Activated T-helper 2 cell treated with anti-CD3 and anti-CD28 coated beads, Interferon-gamma antibody, Interleukin-2, Interleukin-4, amounts not matched to agents 10 μg/mL and 5 μg/mL and 100 μg/mL, durations not matched to agents 14 hours and 24 hours and 36 hours (primary cell): ENCODE results near the gene THAP8. TPM values are rescaled to one million over a fixed set of nuclear protein-coding genes. Genes with fewer than 3 reads are reported as not detected.
A peak's percentile ranks its signal among the peaks of the same experiment; 100 is the strongest.

Source experiments
- DNase-seq: peaks from one replicate; pipeline ENCODE4 v3.0.0; 2021; ENCODE audit warnings: low spot score
- H3K27ac Mint-ChIP-seq: one replicate; pipeline ENCODE4 v1.8.0; 2021; ENCODE audit warnings: mixed read lengths
- H3K27me3 Mint-ChIP-seq: one replicate; pipeline ENCODE4 v1.8.0; 2021; ENCODE audit warnings: low read depth, mixed read lengths
- H3K36me3 Mint-ChIP-seq: one replicate; pipeline ENCODE4 v1.8.0; 2021; ENCODE audit warnings: low read depth, mixed read lengths
- H3K4me1 Mint-ChIP-seq: one replicate; pipeline ENCODE4 v1.8.0; 2021; ENCODE audit warnings: low read depth, mixed read lengths
- H3K4me3 Mint-ChIP-seq: one replicate; pipeline ENCODE4 v1.8.0; 2021; ENCODE audit warnings: low read depth, mild to moderate bottlenecking, moderate library complexity, mixed read lengths
- H3K9me3 Mint-ChIP-seq: one replicate; pipeline ENCODE4 v1.8.0; 2021; ENCODE audit warnings: mixed read lengths
- intact Hi-C: fragments of 100-400 bp; cut with micrococcal nuclease; formaldehyde crosslinking; loops from one replicate; pipeline ENCODE4 v1.15.1; 2023
- total RNA-seq: library from RNA; stranded (reverse); gene quantifications from 2 replicates; pipeline ENCODE4 v1.2.3, GENCODE V29; 2022

The THAP8 gene
- total RNA-seq, 1 donor from 2014 or later, result 2.2 TPM

DNA sequence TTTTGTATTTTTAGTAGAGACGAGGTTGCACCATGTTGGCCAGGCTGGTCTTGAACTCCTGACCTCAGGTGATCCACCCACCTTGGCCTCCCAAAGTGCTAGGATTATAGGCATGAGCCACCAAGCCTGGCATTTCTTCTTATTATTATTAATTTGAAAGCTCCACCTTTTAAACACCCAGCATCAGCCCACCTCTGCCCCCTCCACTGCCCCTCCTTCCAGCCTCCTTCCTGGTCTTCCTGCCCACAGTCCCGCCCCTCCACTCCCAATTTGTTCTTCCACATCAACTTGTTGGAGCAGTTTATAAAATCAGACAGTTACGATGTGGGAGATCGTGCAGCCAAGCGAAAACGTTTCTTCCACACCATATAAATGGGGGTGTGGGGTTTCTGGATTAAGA is 13.6 kb downstream of the THAP8 start:
- H3K27me3 Mint-ChIP-seq, result no peaks in the 10 kb centered on the region
- H3K4me3 Mint-ChIP-seq, result no peak overlapping the region
- no peak for DNase-seq
- intact Hi-C loops, result no loop called here
- no peak overlapping the region for H3K27ac Mint-ChIP-seq
- H3K9me3 Mint-ChIP-seq, result no peaks in the 10 kb centered on the region
- H3K36me3 Mint-ChIP-seq, result peaks cover 8% of the 10 kb centered on the region
- peaks cover 14% of the 10 kb centered on the region for H3K4me1 Mint-ChIP-seq

DNA sequence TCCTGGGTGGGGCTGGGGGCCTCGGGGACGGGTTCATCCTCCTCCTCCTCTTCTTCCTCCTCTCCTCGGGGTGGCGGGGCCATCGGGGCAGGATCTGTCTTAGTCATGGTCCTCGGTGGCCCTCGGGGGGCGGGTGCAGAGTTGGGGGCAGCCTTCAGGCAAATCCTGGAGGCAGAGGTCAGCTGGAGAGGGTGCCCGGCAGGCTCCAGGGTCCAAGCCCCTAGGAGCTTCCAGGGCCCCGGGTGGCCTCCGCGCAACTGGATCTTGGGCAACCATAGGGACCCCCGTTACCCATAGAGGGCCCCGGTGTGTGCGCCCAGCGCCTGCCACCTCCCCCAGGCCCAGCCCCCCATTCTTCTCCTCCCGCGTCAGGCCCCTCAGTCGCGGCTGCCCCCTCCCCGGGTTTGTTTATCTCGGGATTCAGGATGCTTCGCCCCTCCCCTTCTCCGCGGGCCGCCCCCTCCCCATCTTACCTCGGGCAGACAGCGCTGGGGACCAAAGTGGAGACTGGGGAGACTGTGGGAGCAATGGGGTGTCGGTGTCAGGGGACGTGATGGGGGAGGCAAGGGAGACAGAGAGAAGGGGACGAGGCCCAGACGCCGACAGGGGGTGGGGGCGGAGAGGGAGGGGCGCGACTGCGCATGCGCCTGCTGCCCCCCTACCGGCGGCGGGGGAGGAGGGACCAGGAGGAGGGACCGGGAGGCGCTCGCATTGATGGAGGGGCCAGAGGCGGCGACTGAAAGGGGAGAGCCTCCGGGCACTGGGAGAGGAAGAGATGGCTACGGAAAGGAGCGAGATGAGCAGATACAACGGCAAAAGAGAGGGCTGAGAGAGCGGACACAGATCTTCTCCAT is 21.6 kb downstream of the THAP8 start, which contains the start of gene CLIP3:
CLIP3 (minus strand) TSS at position 623 of the 854 bp plus-strand sequence; CDS start at position 107, 516 bp downstream.
- H3K4me3 Mint-ChIP-seq, result peak within 1 kb of the TSS; percentile 59
- intact Hi-C loops, result no loop called here
- DNase-seq, result peak; percentile 30

DNA sequence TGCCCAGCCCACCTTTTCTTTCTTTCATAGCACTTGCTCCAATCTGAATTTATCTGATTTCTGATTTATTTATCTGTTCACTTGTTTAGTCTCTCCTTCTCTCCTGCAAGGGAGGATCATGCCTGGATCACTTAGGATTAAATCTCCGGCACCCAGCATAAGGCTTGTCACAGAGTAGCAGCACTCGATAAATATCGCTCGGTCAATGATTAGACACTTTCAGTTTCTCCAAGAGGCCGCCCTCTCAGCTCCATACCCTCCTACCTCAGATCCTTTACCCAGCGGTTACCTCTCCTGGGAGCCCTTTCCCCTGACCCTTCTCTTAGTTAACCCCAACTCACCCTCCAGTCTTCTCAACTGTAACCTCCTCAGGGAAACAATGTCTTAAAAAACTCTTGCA is 22.8 kb downstream of the THAP8 start:
- Mint-ChIP-seq H3K36me3 (peaks cover 24% of the 10 kb centered on the region), H3K27ac (no peak overlapping the region), H3K9me3 (no peaks in the 10 kb centered on the region), H3K4me1 (peaks cover 25% of the 10 kb centered on the region), H3K4me3 (no peak overlapping the region), H3K27me3 (no peaks in the 10 kb centered on the region)
- intact Hi-C loops, result no loop called here
- DNase-seq, result no peak

More for the DNA sequence above, 21.6 kb downstream of the THAP8 start, which contains the start of gene CLIP3:
- no peaks in the 10 kb centered on the region for H3K9me3 Mint-ChIP-seq
- peaks cover 24% of the 10 kb centered on the region for H3K36me3 Mint-ChIP-seq
- H3K27ac Mint-ChIP-seq, result no peak within 1 kb of the TSS
- H3K4me1 Mint-ChIP-seq, result peaks cover 33% of the 10 kb centered on the region
- H3K27me3 Mint-ChIP-seq, result no peaks in the 10 kb centered on the region

DNA sequence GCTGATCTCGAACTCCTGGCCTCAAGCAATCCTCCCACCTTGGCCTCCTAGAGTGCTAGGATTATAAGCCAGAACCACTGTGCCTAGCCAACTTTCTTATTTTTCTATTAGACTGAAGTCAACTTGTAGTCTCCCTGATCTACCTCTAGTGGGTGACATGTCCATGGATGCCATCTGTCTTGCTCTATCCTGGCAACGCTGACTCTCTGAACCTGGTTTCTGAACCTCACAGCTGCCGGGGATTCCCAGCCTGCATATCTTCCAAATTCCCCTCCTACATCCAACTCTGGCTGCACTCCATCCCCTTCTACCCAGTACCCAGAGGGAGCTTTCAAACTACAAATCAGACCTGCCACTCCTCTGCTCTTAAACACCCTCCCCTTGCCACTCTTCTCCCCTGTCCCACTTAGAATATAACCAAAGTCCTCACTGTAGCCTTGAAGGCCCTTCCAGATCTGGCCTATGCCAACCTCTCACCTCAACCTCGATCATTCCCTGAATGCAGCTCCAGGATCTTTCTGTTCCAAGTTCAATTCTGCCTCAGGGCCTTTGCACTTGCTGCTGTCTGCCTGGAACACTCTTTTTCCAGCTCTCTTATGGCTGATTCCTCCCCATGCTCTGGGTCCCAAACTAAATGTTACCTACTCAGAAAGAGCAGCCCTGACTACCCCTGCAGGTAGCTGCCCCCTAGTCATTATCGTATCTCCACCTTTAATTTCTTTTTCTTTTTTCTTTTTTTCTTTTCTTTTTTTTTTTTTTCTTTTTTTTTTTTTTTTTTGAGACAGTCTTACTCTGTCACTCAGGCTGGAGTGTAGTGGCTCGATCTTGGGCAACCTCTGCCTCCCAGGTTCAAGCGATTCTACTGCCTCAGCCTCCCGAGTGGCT is 23.6 kb downstream of the THAP8 start:
- no peak for DNase-seq
- H3K27ac Mint-ChIP-seq, result no peak overlapping the region
- H3K36me3 Mint-ChIP-seq, result peaks cover 24% of the 10 kb centered on the region
- intact Hi-C loops, result no loop called here
- peaks cover 19% of the 10 kb centered on the region for H3K4me1 Mint-ChIP-seq
- no peaks in the 10 kb centered on the region for H3K27me3 Mint-ChIP-seq
- H3K4me3 Mint-ChIP-seq, result no peak overlapping the region
- H3K9me3 Mint-ChIP-seq, result no peaks in the 10 kb centered on the region

DNA sequence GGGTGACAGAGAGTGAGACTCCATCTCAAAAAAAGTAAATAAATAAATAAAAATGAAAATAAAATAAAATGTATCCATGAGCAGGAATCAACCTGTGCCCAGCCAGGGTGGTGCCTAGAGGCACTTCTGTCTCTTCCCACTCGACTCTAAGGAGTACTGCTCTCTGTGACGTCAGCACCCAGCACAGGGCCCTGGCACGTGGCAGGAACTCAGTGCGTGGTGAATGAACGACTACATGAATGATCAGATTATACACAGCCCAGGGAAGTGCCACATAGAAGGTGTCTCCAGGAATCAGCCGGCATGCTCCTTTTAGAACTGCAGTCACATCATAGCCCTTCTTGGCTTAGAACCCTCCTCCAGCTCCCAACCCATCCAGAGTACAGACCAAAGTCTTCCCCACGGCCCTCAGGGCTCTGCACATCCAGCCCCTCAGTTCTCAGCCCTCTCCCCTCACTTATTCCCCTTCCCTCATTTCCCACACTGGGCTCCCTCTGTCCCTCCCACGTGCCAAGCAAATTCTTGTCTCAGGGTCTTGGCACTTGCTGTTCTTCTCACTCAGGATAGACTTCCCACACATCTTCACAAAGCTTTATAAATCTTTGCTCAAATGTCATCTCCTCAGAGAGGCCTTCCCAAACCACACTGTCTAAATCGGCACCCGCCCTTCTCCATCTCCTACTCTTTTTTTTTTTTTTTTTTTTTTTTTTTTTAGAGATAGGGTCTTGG is 25.6 kb downstream of the THAP8 start:
- H3K27ac Mint-ChIP-seq, result no peak overlapping the region
- peaks cover 8% of the 10 kb centered on the region for H3K4me1 Mint-ChIP-seq
- intact Hi-C loops, result no loop called here
- DNase-seq, result no peak
- H3K9me3 Mint-ChIP-seq, result no peaks in the 10 kb centered on the region
- no peak overlapping the region for H3K4me3 Mint-ChIP-seq
- no peaks in the 10 kb centered on the region for H3K27me3 Mint-ChIP-seq
- peaks cover 17% of the 10 kb centered on the region for H3K36me3 Mint-ChIP-seq

DNA sequence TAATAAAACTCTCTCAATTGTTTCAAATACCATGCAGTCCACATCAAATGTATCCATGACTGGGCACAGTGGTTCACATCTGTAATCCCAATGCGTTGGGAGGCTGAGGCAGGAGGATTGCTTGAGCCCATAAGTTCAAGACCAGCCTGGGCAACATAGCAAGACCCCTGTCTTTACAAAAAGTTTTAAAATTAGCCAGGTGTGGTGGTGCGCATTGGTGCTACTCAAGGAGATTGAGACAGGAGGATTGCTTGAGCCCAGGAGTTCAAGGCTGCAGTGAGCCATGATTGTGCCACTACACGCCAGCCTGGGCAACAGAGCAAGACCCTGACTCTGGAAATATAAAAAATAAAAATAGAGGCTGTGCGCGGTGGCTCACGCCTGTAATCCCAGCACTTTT is 26.4 kb downstream of the THAP8 start:
- Mint-ChIP-seq H3K9me3 (no peaks in the 10 kb centered on the region), H3K4me3 (no peak overlapping the region), H3K4me1 (peaks cover 4% of the 10 kb centered on the region), H3K36me3 (peaks cover 20% of the 10 kb centered on the region), H3K27me3 (no peaks in the 10 kb centered on the region), H3K27ac (no peak overlapping the region)
- intact Hi-C loops, result no loop called here
- no peak for DNase-seq

DNA sequence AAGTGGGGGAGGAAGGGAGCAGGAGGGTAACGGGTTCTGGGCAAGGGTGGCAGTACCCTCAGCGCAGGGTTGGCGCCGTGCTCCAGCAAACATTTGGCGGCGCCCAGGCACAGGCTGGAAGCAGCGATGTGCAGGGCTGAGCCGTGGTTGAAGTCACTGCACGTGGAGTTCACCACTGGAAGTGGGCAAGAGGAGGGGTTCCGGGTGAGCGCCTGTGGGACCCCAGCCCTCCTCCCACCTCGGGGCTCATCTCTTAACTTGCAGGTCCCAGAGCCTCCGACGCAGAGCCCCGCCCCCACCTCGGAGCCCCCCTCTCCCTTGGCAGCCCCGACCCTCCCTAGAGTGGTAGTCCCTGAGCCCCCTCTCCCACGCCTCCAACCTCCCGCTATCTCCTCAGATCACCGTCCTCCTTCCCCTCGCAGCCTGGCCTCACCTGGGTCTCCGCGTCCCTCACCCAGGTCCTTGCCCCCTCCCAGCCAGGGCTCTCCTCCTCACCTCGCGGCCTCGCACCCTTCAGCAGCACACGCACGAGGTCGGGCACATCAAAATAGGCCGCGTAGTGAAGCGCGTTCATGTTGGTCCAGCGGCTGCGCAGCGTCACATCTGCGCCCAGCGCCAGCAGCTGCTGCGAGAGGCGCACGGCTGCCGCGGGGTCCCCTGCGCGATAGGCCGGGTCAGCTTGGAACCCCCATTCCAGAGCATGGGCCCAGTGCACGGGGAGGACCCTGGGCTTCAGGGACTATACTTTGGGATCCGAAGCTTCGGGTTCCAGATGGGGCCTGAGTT is 27.8 kb downstream of the THAP8 start:
- H3K27ac Mint-ChIP-seq, result no peak overlapping the region
- H3K27me3 Mint-ChIP-seq, result no peaks in the 10 kb centered on the region
- intact Hi-C loops, result no loop called here
- peaks cover 4% of the 10 kb centered on the region for H3K4me1 Mint-ChIP-seq
- H3K36me3 Mint-ChIP-seq, result peaks cover 22% of the 10 kb centered on the region
- no peak for DNase-seq
- H3K4me3 Mint-ChIP-seq, result no peak overlapping the region
- H3K9me3 Mint-ChIP-seq, result no peaks in the 10 kb centered on the region

DNA sequence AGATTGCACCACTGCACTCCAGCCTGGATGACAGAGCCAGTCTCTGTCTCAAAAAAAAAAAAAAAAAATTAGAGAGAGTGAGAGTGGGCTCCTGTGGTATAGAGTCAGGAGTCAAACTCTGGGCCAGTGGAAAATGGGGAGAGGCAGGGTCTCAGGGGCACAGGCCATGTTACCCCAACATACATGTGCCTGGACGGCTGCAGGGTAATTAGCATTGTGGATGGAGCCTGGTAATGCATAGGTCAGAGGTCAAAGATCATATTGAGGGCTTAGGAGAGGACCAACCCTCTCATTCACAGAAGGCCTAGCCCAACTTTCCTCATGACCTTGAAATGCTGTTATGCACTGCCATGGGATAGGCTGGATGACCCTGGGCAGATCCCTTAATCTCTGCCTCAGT is 28.5 kb downstream of the THAP8 start:
- Mint-ChIP-seq H3K4me3 (no peak overlapping the region), H3K9me3 (no peaks in the 10 kb centered on the region), H3K27me3 (no peaks in the 10 kb centered on the region), H3K4me1 (peaks cover 3% of the 10 kb centered on the region), H3K27ac (no peak overlapping the region), H3K36me3 (peaks cover 25% of the 10 kb centered on the region)
- no peak for DNase-seq
- intact Hi-C loops, result no loop called here

DNA sequence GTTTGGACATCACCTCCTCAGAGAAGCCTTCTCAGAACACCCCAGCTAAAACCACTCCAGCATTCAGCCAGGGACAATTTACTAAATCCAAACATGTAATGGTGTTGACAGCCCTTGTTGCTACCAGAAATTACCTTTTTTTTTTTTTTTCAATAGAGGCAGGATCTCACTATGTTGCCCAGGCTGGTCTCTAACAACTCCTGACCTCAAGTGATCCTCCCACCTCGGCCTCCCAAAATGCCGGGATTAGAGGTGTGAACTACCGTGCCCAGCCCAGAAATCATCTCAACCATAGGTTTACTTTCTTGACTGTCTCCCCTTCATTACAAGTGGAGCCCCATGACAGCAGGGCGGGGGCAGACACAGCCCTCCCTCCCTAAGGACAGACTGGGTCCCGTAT is 30.7 kb downstream of the THAP8 start:
- H3K4me1 Mint-ChIP-seq, result no peaks in the 10 kb centered on the region
- no peaks in the 10 kb centered on the region for H3K27me3 Mint-ChIP-seq
- H3K4me3 Mint-ChIP-seq, result no peak overlapping the region
- H3K9me3 Mint-ChIP-seq, result no peaks in the 10 kb centered on the region
- H3K27ac Mint-ChIP-seq, result no peak overlapping the region
- intact Hi-C loops, result no loop called here
- DNase-seq, result no peak
- peaks cover 22% of the 10 kb centered on the region for H3K36me3 Mint-ChIP-seq

DNA sequence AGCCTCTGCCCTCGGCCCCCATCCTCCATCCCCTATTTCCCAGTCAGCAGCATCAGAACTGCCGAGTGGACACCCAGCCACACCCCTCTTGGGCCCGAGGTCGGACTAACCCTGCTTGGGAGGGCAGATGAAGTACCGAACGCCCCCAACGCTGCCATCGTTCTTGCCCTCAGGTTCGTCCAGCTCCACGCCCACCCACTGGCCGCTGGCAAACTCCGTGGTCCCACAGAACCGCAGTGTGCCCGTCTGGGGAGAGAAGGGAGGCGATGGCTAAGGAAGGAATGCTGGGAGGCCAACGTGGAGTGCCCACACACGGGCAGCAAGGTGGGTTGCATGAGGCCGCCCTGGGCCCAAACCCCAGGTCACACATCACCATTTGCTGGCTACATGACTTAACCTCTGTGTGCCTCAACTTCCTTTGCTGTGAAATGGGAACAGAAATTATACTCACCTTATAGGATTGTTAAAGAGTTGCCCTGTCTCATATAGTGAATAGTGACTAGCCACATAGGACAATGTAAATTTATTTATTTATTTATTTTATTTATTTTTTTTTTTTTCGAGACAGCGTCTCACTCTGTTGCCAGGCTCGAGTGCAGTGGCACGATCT is 34.9 kb downstream of the THAP8 start:
- H3K4me3 Mint-ChIP-seq, result no peak overlapping the region
- peaks cover 19% of the 10 kb centered on the region for H3K36me3 Mint-ChIP-seq
- H3K4me1 Mint-ChIP-seq, result peaks cover 16% of the 10 kb centered on the region
- no peak for DNase-seq
- H3K9me3 Mint-ChIP-seq, result no peaks in the 10 kb centered on the region
- no peaks in the 10 kb centered on the region for H3K27me3 Mint-ChIP-seq
- intact Hi-C loops, result no loop called here
- no peak overlapping the region for H3K27ac Mint-ChIP-seq

DNA sequence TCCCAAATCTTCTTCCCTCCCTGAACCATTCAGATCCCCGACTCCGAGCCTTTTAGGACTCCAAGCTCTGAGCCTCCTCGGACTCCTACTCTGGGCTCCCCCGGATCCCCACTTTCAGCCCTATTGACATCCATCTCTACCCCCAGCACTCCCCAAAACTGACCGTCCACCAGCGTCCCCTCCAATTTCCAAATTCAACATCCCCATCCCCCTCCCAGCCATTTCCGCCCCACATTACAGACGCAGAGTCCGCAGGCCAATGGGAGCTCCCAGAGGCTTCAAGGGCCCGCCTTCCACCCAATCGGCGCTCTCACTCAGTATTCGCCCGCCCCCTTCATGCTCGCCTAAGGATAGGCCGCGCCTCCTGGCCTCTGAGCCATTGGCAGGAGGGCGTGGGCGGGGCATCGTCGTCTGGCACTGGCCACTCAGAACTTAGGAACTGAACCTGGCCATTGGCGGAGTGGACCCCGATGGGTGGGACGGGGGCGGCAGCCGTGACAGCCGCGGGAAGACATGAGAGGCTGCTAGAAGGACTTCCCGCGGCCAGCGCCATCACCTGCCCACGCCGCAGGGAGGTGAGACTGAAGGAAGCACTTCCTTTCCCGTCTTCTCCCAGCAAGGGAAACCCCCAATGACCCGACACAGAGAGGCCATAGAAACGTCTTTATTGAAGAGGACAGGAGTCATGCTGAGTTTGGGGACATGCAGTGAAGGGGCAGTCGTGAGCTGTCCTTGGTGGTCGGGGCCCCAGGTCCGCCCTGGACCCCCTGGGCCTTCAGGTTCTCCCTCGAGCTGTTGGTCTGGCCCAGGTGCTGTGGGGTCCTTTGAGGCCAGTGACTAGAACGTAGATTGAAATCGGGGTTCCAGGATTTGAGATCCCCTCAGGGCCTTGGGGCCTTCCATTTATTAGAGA is 39.8 kb downstream of the THAP8 start, which contains the start of gene ALKBH6:
ALKBH6 (minus strand) TSS at position 202 of the 913 bp plus-strand sequence. CDS start 816 bp downstream, outside the sequence.
- intact Hi-C loops, result loop anchor here (1.0 kb wide), 3 partner anchors 19 to 101 kb away; partner anchors contain the start of genes SDHAF1, TBCB, THAP8 and WDR62
- DNase-seq, result peak; percentile 99
- Mint-ChIP-seq H3K9me3 (no peaks in the 10 kb centered on the region), H3K36me3 (peaks cover 8% of the 10 kb centered on the region), H3K4me1 (peaks cover 33% of the 10 kb centered on the region), H3K4me3 (peak within 1 kb of the TSS; percentile 93), H3K27me3 (no peaks in the 10 kb centered on the region), H3K27ac (peak within 1 kb of the TSS; percentile 92)
